ENCODE results near the gene MSI2. TPM values are rescaled to one million over a fixed set of nuclear protein-coding genes. Genes with fewer than 3 reads are reported as not detected.

The MSI2 gene
- total and polyA plus RNA-seq, 2 donors (not counting 3 experiments of a cell fraction or from before 2014, with no cell fraction given) = 20.9 to 59.3 TPM

DNA sequence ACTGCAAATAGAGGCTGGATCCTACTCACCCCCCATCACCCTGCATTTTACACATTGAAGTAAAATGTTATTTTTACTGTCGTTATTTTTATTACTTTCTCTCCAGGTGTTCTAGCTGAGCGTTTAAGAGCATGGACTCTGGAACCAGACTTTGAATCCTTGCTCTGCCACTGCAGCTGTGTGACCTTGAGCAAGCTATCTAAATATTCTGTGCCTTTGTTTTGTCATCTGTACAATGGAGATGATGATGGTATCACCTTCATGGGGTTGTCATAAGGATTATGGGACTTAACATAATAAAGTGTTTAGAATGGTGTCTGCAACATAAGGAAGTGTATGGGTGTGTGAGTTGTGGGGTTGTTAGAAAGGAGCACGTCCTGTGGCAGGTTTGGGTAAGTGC, 17.8 kb downstream of the MSI2 start:
- TF ChIP-seq EZH2 (IDR thresholded peaks at IDR 0.05; ENCODE audit: borderline replicate concordance, low read depth, low read length, severe bottlenecking) = no peak
- TF ChIP-seq, protein P1, sequence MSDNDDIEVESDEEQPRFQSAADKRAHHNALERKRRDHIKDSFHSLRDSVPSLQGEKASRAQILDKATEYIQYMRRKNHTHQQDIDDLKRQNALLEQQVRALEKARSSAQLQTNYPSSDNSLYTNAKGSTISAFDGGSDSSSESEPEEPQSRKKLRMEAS (IDR thresholded peaks at IDR 0.05; ENCODE audit: insufficient read depth, insufficient read length) = no peak
- TF ChIP-seq CTCF (IDR thresholded peaks at IDR 0.05; ENCODE audit: extremely low read depth in 1 of 2, insufficient read depth in 1 of 2, low read depth in 1 of 2, low read length in 2 of 2) = no peak
- no peak for TF ChIP-seq POLR2AphosphoS5 (IDR thresholded peaks at IDR 0.05; ENCODE audit: insufficient read depth, low read depth, low read length)
- Histone ChIP-seq H3K79me2 (ENCODE audit: control insufficient read depth, insufficient read depth, low read length) (no peaks in the 10 kb centered on the region), H3K27ac (ENCODE audit: insufficient read depth, low read depth, low read length) (no peak overlapping the region), H4K20me1 (replicated peaks; ENCODE audit: control insufficient read depth, extremely low read depth, insufficient read depth, low read length) (no peaks in the 10 kb centered on the region), H3K9ac (replicated peaks; ENCODE audit: extremely low read depth, insufficient read depth, low read length) (no peak overlapping the region), H3K4me2 (ENCODE audit: insufficient read depth, low read length) (no peak overlapping the region), H3K4me1 (ENCODE audit: control insufficient read depth, extremely low read depth, insufficient read depth, low read length) (peaks cover 6% of the 10 kb centered on the region), H3K36me3 (ENCODE audit: control insufficient read depth in 2 of 2, extremely low read depth in 1 of 2, insufficient read depth in 2 of 2, low read length in 2 of 2) (peaks cover 0 to 6% of the 10 kb centered on the region in 2 experiments), H3K9me3 (replicated peaks; ENCODE audit: control insufficient read depth, insufficient read depth, low read length) (no peaks in the 10 kb centered on the region), H3K4me3 (replicated peaks in 1 of 3; ENCODE audit: insufficient read depth in 1 of 3, low read depth in 1 of 3, low read length in 3 of 3) (no peak overlapping the region), H3K9me1 (replicated peaks; ENCODE audit: control insufficient read depth, extremely low read depth, insufficient read depth, low read length) (no peaks in the 10 kb centered on the region), H3K27me3 (ENCODE audit: control insufficient read depth in 2 of 2, insufficient read depth in 2 of 2, low read length in 2 of 2) (no peaks in the 10 kb centered on the region), H2AFZ (ENCODE audit: low read depth, low read length) (no peak overlapping the region)
- BruUV-seq (replicated peaks) = no TSS peak
- dilution Hi-C loops (cut with MboI; ENCODE audit: extremely low pct_ligation_motif_present, low sequenced_read_pairs) (no loop called here), intact Hi-C loops (cut with micrococcal nuclease) (no loop called here)
- CTCF ChIA-PET = no interaction called here
- POLR2A ChIA-PET = no interaction called here
- no peak for DNase-seq (ENCODE audit: low read depth, low spot score)
- FAIRE-seq = no peak

DNA sequence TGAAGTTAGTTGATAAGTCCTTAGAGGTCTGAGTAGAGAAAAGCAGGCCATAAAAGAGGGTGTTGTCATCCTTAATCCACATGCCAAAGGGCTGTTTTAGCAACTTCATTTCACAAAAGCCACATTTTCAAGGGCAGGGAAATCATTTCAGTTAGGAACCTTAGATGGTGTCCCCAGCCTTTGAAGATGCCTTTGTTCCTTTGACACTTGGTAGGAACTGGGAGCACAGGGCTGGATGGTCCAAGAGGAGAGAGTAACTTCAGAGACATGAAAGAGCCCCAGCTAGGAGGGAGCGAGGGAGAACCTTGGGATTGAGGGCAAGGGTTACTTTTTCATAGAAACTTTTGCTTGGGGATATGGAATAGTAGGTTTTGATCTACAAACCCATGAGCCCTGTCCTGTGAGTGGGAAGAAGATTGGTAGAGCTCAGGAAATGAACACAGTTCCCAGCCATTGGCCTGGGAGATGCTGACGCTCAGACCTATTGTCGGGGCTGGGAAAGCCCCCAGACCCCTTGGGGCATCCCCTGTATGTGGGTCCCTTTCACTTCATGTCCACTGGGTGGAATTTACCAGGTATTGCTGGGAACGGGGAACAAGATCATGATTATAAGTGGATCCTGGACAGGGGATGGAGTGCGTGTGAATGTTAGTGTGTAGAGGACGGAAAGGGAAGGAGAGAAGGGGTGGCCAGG, 18.9 kb downstream of the MSI2 start:
- intact Hi-C loops (cut with micrococcal nuclease) = no loop called here
- H3K36me3 ChIP-seq (ENCODE audit: control insufficient read depth in 2 of 2, extremely low read depth in 1 of 2, insufficient read depth in 2 of 2, low read length in 2 of 2) = peaks cover 0 to 4% of the 10 kb centered on the region in 2 experiments

More for the DNA sequence above, 18.9 kb downstream of the MSI2 start:
- H3K4me3 ChIP-seq (replicated peaks in 1 of 3; ENCODE audit: insufficient read depth in 1 of 3, low read depth in 1 of 3, low read length in 3 of 3) = no peak overlapping the region
- dilution Hi-C loops (cut with MboI; ENCODE audit: extremely low pct_ligation_motif_present, low sequenced_read_pairs) = no loop called here
- no peak overlapping the region for H2AFZ ChIP-seq (ENCODE audit: low read depth, low read length)
- H3K4me2 ChIP-seq (ENCODE audit: insufficient read depth, low read length) = no peak overlapping the region
- H4K20me1 ChIP-seq (replicated peaks; ENCODE audit: control insufficient read depth, extremely low read depth, insufficient read depth, low read length) = no peaks in the 10 kb centered on the region
- ChIA-PET CTCF (no interaction called here), POLR2A (no interaction called here)
- DNase-seq (ENCODE audit: low read depth, low spot score) (no peak), FAIRE-seq (no peak)
- H3K4me1 ChIP-seq (ENCODE audit: control insufficient read depth, extremely low read depth, insufficient read depth, low read length) = peaks cover 6% of the 10 kb centered on the region
- H3K9ac ChIP-seq (replicated peaks; ENCODE audit: extremely low read depth, insufficient read depth, low read length) = no peak overlapping the region
- no peaks in the 10 kb centered on the region for H3K27me3 ChIP-seq (ENCODE audit: control insufficient read depth in 2 of 2, insufficient read depth in 2 of 2, low read length in 2 of 2)
- no TSS peak for BruUV-seq (replicated peaks)
- no peaks in the 10 kb centered on the region for H3K9me1 ChIP-seq (replicated peaks; ENCODE audit: control insufficient read depth, extremely low read depth, insufficient read depth, low read length)
- H3K9me3 ChIP-seq (replicated peaks; ENCODE audit: control insufficient read depth, insufficient read depth, low read length) = no peaks in the 10 kb centered on the region
- no peaks in the 10 kb centered on the region for H3K79me2 ChIP-seq (ENCODE audit: control insufficient read depth, insufficient read depth, low read length)
- TF ChIP-seq MYC (IDR thresholded peaks at IDR 0.05; ENCODE audit: low read depth, low read length) (no peak), POLR2AphosphoS5 (IDR thresholded peaks at IDR 0.05; ENCODE audit: insufficient read depth, low read depth, low read length) (no peak), POLR2A (IDR thresholded peaks at IDR 0.05; ENCODE audit: low read depth, low read length) (no peak), FOS (IDR thresholded peaks at IDR 0.05; ENCODE audit: borderline replicate concordance, insufficient read depth, low read length) (no peak), GATA2 (IDR thresholded peaks at IDR 0.05; ENCODE audit: insufficient read depth, insufficient read length, low read depth, low read length) (no peak), CTCF (IDR thresholded peaks at IDR 0.05; ENCODE audit: extremely low read depth in 1 of 2, insufficient read depth in 1 of 2, low read depth in 1 of 2, low read length in 2 of 2) (no peak)
- TF ChIP-seq, protein P1 (IDR thresholded peaks at IDR 0.05; ENCODE audit: insufficient read depth, insufficient read length) = no peak
- no peak overlapping the region for H3K27ac ChIP-seq (ENCODE audit: insufficient read depth, low read depth, low read length)

Data from endothelial cell of umbilical vein (primary cell).